NCI-H524 treated with DMSO at 0.1 percent for 48 hours (cell line): Measurements from ENCODE around the gene ZFYVE28.

Source experiments
- DNase-seq: peaks from one replicate; lab custom pipeline; 2025; lab: John Stamatoyannopoulos, UW

ZFYVE28 gene

GRCh38 chr4:2366252-2367192, 51.9 kb downstream of the ZFYVE28 start:
- no peak for DNase-seq

GRCh38 chr4:2365913-2366210, 52.6 kb downstream of the ZFYVE28 start:
- no peak for DNase-seq

- no peak for DNase-seq
Measured at GRCh38 chr4:2365054-2365912, 53.2 kb downstream of the ZFYVE28 start.

GRCh38 chr4:2364654-2365053, 53.8 kb downstream of the ZFYVE28 start:
- no peak for DNase-seq

- no peak for DNase-seq
Measured at GRCh38 chr4:2363951-2364653, 54.3 kb downstream of the ZFYVE28 start.

- DNase-seq: no peak
Measured at GRCh38 chr4:2363056-2363721, 55.3 kb downstream of the ZFYVE28 start.

- DNase-seq: no peak
Measured at GRCh38 chr4:2362266-2363055, 56.0 kb downstream of the ZFYVE28 start.

- DNase-seq: no peak
Measured at GRCh38 chr4:2361366-2362265, 56.8 kb downstream of the ZFYVE28 start.

GRCh38 chr4:2360396-2360730, 58.1 kb downstream of the ZFYVE28 start:
- DNase-seq: no peak

GRCh38 chr4:2359591-2360395, 58.7 kb downstream of the ZFYVE28 start:
- DNase-seq: no peak

GRCh38 chr4:2357821-2358745, 60.4 kb downstream of the ZFYVE28 start:
- DNase-seq: no peak

- peak; percentile 73 for DNase-seq
Measured at GRCh38 chr4:2356123-2357069, 62.0 kb downstream of the ZFYVE28 start.

GRCh38 chr4:2354760-2355159, 63.7 kb downstream of the ZFYVE28 start:
- no peak for DNase-seq

GRCh38 chr4:2354118-2354517, 64.3 kb downstream of the ZFYVE28 start:
- no peak for DNase-seq

- peak; percentile 77 for DNase-seq
Measured at GRCh38 chr4:2353222-2354107, 65.0 kb downstream of the ZFYVE28 start.

- DNase-seq: no peak
Measured at GRCh38 chr4:2352729-2353221, 65.7 kb downstream of the ZFYVE28 start.
